GM10266 (cell line): ENCODE results near the gene ITPRID2.
"Not testable (repeated sequence)": the region's sequence is repeated elsewhere in the genome, so short reads cannot be mapped to it uniquely, and the experiment has no call there.

Source experiments
- DNase-seq: peaks from one replicate; pipeline ENCODE4 v3.0.0; 2012; ENCODE audit errors: extremely low spot score
- CTCF ChIP-seq: IDR thresholded peaks from 2 replicates; pipeline ENCODE4 v1.5.1; 2012; ENCODE audit warnings: mild to moderate bottlenecking, low read depth; ENCODE audit not compliant: control insufficient read depth, insufficient read depth; ENCODE audit errors: missing control alignments

Gene ITPRID2

GRCh38 chr2:181958726-181959125, 67.2 kb downstream of the ITPRID2 start:
- no peak for TF ChIP-seq CTCF
- DNase-seq, result no peak

- TF ChIP-seq CTCF, result no peak
These were observed 68.0 kb downstream of the ITPRID2 start for GRCh38 chr2:181959508-181959907.

GRCh38 chr2:181961167-181961566, 69.6 kb downstream of the ITPRID2 start:
- TF ChIP-seq CTCF, result peak; percentile 32
- not testable (repeated sequence) for DNase-seq

More at GRCh38 chr2:181959508-181959907, 68.0 kb downstream of the ITPRID2 start:
- DNase-seq, result no peak

GRCh38 chr2:181962142-181962541, 70.6 kb downstream of the ITPRID2 start:
- no peak for TF ChIP-seq CTCF
- DNase-seq, result no peak

GRCh38 chr2:181970160-181970794, 78.7 kb downstream of the ITPRID2 start:
- no peak for DNase-seq
- TF ChIP-seq CTCF, result peak; percentile 2

GRCh38 chr2:181971032-181971431, 79.5 kb downstream of the ITPRID2 start:
- no peak for DNase-seq
- TF ChIP-seq CTCF, result no peak

GRCh38 chr2:181972431-181973170, 81.1 kb downstream of the ITPRID2 start:
- TF ChIP-seq CTCF, result no peak
- no peak for DNase-seq
